Adrenal gland (tissue), 5 donors: ENCODE measurements around the gene RNASE4.

Experiments used
- CTCF ChIP-seq, 6 experiments: fragments of 450-650 bp in 4 of 6; fragments of 200-600 bp in 2 of 6; sonication (generic) in 1 of 6; IDR thresholded peaks; 1 replicate in 5 of 6; 2 replicates in 1 of 6; pipeline versions ENCODE4 v1.5.1 to v1.8.0; 2016 to 2021; ENCODE audit warnings: antibody characterized with exemption in 6 of 6, mild to moderate bottlenecking in 2 of 6, moderate library complexity in 1 of 6
- POLR2A ChIP-seq, 2 donors: fragments of 450-650 bp; IDR thresholded peaks; one replicate each; pipeline ENCODE4 v1.6.1; 2017; ENCODE audit warnings: antibody characterized with exemption in 2 of 2, mild to moderate bottlenecking in 2 of 2, moderate library complexity in 1 of 2
- donor health status: DM: no; HTN: no; CAD: no.

GRCh38 chr14:20698934-20699333, 14.6 kb downstream of the RNASE4 start:
- TF ChIP-seq CTCF (IDR thresholded peaks at IDR 0.05) (no peak), POLR2A (IDR thresholded peaks at IDR 0.05) (no peak)
